CD4-positive, alpha-beta T cell treated with Interleukin-1 beta for 1 hour (primary cell): ENCODE data around the gene PRR12.

Experiments used
- DNase-seq, 2 donors: peaks; one replicate each; pipeline ENCODE4 v3.0.0-alpha.2; 2020 to 2022

The PRR12 gene

GRCh38 chr19:49669516-49669915 is 78.5 kb downstream of the PRR12 start:
- no peak for DNase-seq

DNA sequence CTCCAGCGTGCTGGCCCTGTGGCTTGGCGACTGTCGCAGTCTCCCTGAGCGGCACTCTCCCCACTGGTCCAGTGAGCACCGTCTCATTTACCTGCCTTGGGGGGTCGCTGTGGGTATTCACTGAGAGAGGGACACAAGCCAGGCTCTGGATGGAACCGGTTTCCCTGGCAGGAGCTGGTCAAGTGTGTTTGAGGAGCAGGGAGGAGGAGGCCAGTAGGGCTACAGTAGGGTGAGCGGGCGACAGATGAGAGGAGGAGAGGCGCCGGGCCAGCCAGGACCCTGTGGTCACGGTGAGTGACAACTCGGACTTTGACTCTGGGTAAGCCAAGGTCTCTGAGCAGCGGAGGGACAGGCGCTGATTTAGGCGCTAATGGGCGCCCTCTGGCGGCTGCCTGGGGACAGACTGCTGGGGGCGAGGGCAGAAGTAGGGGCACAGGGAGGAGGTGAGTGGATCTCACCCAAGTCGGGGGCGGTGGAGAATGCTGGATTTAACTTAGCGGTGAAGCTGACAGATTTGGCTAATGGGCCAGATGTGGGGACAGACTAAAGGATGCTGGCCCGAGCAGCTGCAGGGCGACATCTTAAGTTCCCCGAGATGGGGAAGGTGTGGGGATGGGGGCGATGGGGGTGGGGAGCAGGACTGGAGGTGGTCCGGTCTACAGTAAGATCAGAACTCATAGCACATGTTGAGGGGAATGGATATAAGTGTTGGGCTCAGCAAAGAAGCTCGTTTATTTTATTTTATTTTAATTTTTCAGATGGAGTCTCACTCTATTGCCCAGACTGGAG is 81.3 kb downstream of the PRR12 start:
- peak; percentile 79 to 82 for DNase-seq
